Measurements from ENCODE around the gene NPFFR1.
"Not testable (repeated sequence)": the region's sequence is repeated elsewhere in the genome, so short reads cannot be mapped to it uniquely, and the experiment has no call there.

Gene NPFFR1

DNA sequence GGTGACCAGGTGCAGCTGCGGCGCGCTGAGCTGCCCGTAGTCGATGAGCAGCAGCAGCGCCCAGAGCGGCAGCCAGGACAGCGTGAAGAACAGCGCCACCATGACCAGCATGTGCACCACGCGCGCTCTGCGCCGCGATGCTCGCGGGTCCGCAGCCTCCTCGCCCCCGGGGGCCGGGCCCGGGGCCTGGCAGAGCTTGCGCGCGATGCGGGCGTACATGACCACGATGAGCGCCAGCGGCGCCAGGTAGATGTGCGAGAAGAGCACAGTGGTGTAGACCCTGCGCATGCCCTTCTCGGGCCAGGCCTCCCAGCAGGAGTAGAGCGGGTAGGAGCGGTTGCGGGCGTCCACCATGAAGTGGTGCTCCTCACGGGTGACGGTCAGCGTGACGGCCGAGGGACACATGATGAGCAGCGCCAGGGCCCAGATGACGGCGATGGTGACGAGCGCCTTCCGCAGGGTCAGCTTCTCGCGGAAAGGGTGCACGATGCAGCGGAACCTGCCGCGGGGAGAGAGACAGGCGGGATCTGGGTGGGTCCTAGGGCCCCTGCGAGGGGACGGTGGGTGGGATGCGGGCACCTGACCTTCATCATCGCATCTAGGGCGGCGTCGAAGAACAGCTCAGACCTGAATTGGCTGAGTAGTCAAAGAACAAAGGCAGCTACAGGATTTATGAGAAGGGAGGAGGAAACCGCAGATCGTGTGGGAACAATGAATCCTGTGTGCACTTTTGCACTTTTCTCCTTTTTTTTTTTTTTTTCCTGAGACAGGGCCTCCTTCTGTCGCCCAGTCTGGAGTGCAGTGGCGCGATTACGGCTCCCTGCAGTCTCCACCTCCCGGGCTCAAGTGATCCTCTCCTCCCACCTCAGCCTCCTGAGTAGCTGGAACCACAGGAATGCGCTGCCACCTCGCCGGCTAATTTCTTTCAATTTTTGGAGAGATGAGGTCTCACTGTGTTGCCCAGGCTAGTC is 28.2 kb downstream of the NPFFR1 start:
- DNase-seq (ENCODE audit: low spot score): no peak

- no peak for DNase-seq (ENCODE audit: low spot score)
Measured at GRCh38 chr10:70254778-70255328, 29.0 kb downstream of the NPFFR1 start.

DNA sequence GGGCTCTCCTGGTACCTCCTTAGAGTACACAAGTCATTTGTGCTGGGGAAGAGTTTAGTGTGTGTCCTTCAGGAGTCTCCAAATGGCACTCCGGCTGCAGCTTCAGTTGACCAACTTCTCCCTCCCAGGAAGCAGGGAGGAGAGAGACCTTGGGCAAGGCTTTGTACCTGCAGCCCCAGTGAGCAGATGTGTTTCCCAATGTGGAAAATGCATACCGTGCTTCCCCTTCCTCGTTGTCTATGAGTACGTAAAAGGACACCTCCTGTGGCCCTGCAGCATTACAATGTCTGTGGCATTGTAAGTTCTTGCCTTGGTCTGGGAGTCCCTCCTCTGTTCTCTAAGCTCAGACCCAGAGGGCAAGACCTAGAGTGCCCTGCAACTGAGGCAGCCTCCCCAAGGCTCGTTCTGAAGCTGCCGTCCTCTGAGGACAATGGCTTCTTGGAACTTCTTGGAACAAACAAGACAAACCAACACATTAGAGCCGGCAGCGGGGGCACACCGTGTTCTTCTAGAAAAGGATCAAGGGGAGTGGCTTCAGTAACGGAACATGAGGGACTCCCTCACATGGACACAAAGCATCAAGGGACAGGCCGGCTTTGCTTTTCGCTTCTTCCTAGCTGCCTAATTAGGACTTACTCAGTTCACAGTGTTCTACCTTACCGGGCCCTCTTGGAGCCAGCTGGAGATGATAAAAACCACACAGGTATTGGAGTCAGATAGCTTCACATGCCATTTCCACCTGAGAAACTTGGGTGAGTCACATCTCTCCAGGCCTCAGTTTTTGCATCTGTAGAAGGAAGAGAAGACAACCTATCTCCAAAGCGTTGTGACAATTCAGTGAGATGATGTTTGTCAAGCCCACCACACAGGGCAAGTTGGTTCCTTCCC is 29.7 kb downstream of the NPFFR1 start:
- no peak for DNase-seq (ENCODE audit: low spot score)

DNA sequence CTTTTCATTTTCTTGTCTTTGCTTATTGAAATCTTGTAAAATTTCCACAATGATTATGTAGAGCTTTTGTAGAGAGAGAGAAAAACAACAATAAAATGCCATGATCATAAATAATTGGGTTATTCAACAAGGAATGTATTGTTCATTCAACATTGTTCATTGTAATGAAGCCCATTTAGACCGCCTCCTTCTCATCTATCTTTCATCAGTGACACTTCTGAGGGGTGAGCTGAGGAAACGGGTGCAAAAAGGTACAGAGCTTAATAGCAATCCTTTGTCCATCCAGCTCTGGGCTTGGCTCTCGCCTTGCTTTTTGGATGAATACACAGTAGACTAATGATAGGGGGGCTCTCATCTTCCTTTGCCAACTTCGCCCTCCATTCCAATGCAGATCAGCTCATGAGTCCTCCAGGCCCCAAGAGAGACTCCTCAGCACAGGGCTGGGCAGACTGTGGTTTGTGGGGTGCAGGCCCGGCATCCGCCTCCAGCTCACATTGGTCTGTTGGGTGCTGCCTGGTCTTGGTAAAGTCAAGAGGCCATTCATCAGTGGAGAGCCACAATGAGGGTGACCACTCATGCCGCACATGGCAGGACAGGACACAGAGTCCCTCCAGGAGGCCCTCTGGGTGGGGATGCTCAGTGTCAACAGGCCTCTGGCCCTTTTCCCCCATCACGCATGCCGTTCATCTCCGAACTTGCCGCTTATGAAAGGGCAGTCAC is 32.7 kb downstream of the NPFFR1 start:
- no peak for DNase-seq (ENCODE audit: low spot score)

DNA sequence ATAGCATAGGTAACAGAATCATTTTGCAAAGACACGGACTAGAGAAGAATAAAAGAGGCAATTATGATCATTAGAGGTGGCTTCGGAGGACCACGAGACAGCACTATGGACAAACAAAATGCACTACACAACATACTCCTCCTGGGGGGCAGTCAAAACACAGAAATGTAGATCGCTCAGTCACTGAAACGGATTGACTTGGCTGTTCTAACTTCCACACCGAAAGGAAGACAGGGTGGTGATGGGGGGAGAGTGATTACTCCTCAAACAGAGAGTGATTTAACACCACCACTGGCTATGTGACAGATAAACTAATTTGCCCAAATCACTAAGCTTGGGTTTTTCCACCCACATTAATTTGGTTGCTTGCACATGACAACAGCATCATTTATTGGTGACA is 36.4 kb downstream of the NPFFR1 start:
- no peak for DNase-seq (ENCODE audit: low spot score)

GRCh38 chr10:70241081-70241480 is 42.7 kb downstream of the NPFFR1 start:
- DNase-seq (ENCODE audit: low spot score): no peak

- not testable (repeated sequence) for DNase-seq (ENCODE audit: low spot score)
Measured at GRCh38 chr10:70239986-70240385, 43.8 kb downstream of the NPFFR1 start.

DNA sequence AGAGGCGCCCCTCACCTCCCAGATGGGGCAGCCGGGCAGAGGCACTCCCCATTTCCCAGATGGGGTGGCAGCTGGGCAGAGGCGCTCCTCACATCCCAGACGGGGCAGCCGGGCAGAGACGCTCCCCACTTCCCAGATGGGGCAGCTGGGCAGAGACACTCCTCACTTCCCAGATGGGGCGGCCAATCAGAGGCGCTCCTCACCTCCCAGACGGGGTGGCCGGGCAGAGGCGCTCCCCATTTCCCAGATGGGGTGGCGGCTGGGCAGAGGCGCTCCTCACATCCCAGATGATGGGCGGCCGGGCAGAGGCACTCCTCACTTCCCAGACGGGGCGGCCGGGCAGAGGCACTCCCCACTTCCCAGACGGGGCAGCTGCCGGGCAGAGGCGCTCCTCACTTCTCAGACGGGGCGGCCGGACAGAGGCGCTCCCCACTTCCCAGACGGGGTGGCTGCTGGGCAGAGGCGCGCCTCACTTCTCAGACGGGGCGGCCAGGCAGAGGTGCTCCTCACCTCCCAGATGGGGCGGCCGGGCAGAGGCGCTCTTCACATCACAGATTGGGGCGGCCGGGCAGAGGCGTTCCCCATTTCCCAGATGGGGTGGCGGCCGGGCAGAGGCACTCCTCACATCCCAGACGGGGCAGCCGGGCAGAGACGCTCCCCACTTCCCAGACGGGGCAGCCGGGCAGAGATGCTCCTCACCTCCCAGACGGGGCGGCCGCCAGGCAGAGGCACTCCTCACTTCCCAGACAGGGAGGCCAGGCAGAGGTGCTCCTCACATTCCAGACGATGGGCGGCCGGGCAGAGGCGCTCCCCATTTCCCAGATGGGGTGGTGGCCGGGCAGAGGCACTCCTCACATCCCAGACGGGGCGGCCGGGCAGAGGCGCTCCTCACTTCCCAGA is 44.5 kb downstream of the NPFFR1 start:
- not testable (repeated sequence) for DNase-seq (ENCODE audit: low spot score)

DNA sequence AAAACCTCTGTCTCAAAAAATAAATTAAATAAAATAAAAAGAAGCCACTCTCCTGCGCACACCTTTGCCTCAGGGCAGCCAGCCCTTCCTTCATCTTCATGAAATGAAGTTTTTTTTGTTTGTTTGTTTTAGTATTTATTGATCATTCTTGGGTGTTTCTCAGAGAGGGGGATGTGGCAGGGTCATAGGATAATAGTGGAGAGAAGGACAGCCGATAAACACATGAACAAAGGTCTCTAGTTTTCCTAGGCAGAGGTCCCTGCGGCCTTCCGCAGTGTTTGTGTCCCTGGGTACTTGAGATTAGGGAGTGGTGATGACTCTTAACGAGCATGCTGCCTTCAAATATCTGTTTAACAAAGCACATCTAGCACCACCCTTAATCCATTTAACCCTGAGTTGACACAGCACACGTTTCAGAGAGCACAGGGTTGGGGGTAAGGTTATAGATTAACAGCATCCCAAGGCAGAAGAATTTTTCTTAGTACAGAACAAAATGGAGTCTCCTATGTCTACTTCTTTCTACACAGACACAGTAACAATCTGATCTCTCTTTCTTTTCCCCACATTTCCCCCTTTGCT is 45.8 kb downstream of the NPFFR1 start:
- DNase-seq (ENCODE audit: low spot score): not testable (repeated sequence)

GRCh38 chr10:70234668-70235447 is 48.9 kb downstream of the NPFFR1 start:
- peak; percentile 22 for DNase-seq (ENCODE audit: low spot score)

- no peak for DNase-seq (ENCODE audit: low spot score)
Measured at GRCh38 chr10:70233939-70234300, 49.9 kb downstream of the NPFFR1 start.

DNA sequence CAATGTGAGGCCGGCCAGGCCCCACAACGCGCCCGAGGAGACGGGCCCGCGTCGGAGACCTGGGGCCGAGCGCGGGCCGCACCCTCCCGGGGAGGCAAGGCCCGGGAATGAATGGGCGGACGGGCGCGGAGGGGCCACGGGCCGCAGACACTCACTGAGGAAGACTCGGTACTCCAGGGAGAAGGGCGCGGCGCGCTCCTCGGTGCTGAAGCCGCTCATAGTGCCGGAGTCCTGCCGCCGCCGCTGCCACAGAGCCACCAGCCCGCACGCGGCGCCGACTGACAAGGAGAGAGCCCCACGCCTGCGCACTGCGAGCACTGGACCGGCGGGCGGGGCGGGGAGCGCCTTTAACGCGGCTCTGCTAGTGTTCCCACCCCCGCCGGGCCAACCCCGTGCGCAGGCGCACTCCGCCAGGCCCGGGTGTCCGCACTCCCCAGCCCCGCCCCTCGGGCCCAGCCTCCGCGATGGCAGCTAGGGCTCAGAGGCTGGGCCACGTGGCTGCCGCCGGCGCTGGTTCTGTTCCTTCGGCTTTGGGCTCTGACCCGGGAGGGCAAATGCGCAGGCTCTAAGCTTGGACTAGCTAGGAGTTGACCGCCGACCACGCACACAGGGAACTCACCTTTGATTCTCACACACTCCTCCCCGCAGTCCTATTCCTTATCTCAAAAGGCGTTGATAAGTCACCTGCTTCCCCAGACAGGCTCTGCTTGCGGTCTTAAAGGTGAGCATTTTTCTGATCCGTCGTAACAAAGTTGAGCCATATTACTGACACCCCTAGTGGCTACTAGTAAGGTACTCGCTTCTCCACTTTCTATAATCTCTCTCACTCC is 50.5 kb downstream of the NPFFR1 start, which contains the start of gene PPA1:
Gene PPA1, minus strand, starts transcription at position 321 of the 830 bp plus-strand sequence. Its CDS starts 102 bp downstream, at position 219.
- peak; percentile 99 for DNase-seq (ENCODE audit: low spot score)

- DNase-seq (ENCODE audit: low spot score): no peak
Measured at GRCh38 chr10:70232859-70233108, 51.0 kb downstream of the NPFFR1 start.

DNA sequence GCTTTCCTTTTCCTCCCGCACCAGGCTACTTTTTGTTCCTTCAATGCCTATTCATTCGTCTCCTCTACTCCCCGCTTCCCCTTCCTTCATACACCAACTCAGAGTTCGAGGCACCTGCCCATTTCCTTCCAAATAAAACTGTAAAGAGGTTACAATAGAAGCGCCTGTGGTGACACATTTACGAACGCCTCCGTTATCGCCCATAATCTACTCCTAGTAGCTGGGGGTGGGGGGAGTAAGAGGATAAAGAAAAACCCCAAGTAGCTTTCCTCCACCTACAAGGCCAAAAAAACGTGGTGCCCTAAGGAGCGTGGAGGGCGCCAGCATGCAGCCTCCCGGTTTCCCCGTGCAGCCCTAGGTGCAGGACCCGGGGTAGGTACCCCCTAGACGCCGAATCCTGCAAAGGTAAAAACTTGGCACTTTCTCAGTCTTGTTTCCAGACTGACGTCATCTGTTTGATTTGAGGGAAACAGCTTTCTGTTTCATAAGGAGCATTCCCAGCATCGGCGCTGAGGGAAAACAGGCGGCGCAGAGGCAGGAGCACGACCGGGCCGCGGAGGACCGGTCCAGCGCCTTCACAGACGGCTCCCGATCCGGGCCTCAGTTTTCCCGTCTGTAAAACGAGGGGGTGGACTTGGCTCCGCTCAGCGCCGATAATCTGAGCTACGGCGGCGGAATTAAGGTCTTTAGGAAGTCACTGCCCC is 51.5 kb downstream of the NPFFR1 start:
- peak; percentile 69 for DNase-seq (ENCODE audit: low spot score)

- DNase-seq (ENCODE audit: low spot score): no peak
Measured at GRCh38 chr10:70228491-70228890, 55.3 kb downstream of the NPFFR1 start.

DNA sequence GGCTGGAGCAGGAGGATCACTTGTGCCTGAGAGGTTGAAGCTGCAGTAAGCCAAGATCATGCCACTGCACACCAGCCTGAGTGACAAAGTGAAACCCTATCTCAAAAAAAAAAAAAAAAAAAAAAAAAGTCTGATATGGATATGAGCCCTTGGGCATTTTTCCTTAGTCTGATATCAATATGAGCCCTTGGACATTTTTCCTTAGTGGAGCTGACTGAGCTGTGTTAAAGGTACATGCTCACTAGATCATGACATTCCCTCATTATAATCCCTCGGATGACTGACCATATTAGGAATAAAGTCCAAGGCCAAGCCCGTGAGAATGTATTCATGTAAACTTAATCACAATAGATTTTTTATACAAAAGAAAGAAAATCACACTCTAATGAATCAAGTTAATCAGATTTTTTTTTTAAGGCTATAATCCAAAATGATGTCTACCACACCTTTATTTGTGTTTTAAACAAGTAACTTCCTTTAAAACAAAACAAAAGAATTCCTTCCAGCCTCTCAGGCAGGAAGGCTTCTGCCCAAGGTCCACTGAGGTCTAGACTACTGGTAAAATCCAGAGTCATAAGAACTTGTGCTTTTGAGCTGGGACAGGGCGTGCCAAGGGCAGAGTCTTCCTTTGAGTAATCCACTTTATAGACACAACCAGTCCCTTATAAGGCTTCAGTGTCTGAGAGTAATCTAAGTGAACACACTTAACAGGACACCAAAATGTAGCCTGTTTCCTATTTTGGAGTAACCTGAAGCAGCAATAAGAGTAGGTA is 56.1 kb downstream of the NPFFR1 start:
- DNase-seq (ENCODE audit: low spot score): peak; percentile 32

DNA sequence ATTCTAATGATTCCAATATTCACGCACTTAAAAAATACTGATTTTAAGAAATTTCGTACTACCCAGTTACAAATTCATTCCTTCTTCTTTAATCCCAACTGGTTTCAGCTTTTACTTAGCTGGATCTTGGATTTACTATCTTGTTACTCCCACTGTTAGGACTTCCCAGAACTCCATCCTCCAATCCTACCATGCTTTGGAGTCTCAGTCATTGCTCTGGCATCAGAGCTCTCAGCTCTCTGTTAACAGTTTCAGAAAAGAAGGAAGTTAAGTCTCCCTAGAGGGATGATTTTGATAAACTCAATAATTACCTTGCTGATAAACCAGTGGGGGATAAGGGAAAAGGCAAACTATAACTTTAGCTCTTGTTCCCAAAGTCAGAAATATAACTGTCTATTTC is 60.1 kb downstream of the NPFFR1 start:
- DNase-seq (ENCODE audit: low spot score): no peak
